Right lung (tissue), 10 donors: ENCODE measurements around the gene PIK3IP1. TPM values are rescaled to one million over a fixed set of nuclear protein-coding genes. Genes with fewer than 3 reads are reported as not detected.
A peak's percentile ranks its signal among the peaks of the same experiment; 100 is the strongest.
"Not testable (repeated sequence)": the region's sequence is repeated elsewhere in the genome, so short reads cannot be mapped to it uniquely, and the experiment has no call there.

Source experiments
- DNase-seq, 2 donors: peaks; one replicate each; pipeline ENCODE4 v3.0.0-alpha.2; 2013
- long read RNA-seq, 8 donors: transcript quantifications; one replicate each; lab custom pipeline, GENCODE V29; 2026
- polyA plus RNA-seq, 5 donors: library from polyadenylated mRNA; unstranded; fragments of 120-200 nt; gene quantifications; one replicate each; pipeline versions ENCODE4 v1.2.1 to v1.2.3, GENCODE V29; 2013; ENCODE audit warnings: inconsistent platforms in 1 of 5, low replicate concordance in 1 of 5; ENCODE audit not compliant: insufficient read length in 5 of 5, insufficient read depth in 1 of 5

The PIK3IP1 gene
- 10 to 100 TPM; 11.5 to 13.2 (median 12.0) TPM for polyA plus RNA-seq
- long read RNA-seq, donor 1, partial matches to known transcripts = 0 of 2 reads
- long read RNA-seq, donor 1, other reads (novel, unspliced or antisense) = 0 of 2 reads
- long read RNA-seq, donor 2, partial matches to known transcripts = 0 of 1 reads
- long read RNA-seq, donor 2, other reads (novel, unspliced or antisense) = 0 of 1 reads
- long read RNA-seq, donor 3, partial matches to known transcripts = 0 of 2 reads
- long read RNA-seq, donor 3, other reads (novel, unspliced or antisense) = 0 of 2 reads
- long read RNA-seq, donor 4, partial matches to known transcripts = 0 of 1 reads
- long read RNA-seq, donor 4, other reads (novel, unspliced or antisense) = 0 of 1 reads
- long read RNA-seq, donor 5, partial matches to known transcripts = 0 of 2 reads
- long read RNA-seq, donor 5, other reads (novel, unspliced or antisense) = 0 of 2 reads
- long read RNA-seq, donor 6, transcript PIK3IP1-201 (6 exons, 2,467 nt) = major isoform, 6 of 6 reads
- long read RNA-seq, donor 6, partial matches to known transcripts = 0 of 6 reads
- long read RNA-seq, donor 6, other reads (novel, unspliced or antisense) = 0 of 6 reads
- long read RNA-seq, donor 7, partial matches to known transcripts = 0 of 5 reads
- long read RNA-seq, donor 7, other reads (novel, unspliced or antisense) = 0 of 5 reads
- long read RNA-seq, donor 8 = 0 reads

- DNase-seq = peak; percentile 79 to 80
These were observed at the start of gene PIK3IP1 for GRCh38 chr22:31292236-31292989. Gene PIK3IP1 (minus strand): TSS chr22:31292488. CDS start chr22:31292344, 144 bp downstream.

- no peak for DNase-seq
These were observed 49.2 kb upstream of the PIK3IP1 start for GRCh38 chr22:31341386-31342088.

- DNase-seq = no peak
These were observed 48.5 kb upstream of the PIK3IP1 start for GRCh38 chr22:31340765-31341247.

- no peak for DNase-seq
These were observed 48.1 kb upstream of the PIK3IP1 start for GRCh38 chr22:31340360-31340759.

GRCh38 chr22:31339148-31339832 is 47.0 kb upstream of the PIK3IP1 start:
- DNase-seq = no peak

GRCh38 chr22:31337178-31337577 is 44.9 kb upstream of the PIK3IP1 start:
- DNase-seq = no peak

- no peak for DNase-seq
These were observed 42.0 kb upstream of the PIK3IP1 start for GRCh38 chr22:31334329-31334728.

GRCh38 chr22:31333641-31334040 is 41.4 kb upstream of the PIK3IP1 start:
- no peak for DNase-seq

- no peak for DNase-seq
These were observed 40.6 kb upstream of the PIK3IP1 start for GRCh38 chr22:31332886-31333285.

- DNase-seq = no peak
These were observed 39.7 kb upstream of the PIK3IP1 start for GRCh38 chr22:31332010-31332409.

GRCh38 chr22:31329453-31330215 is 37.3 kb upstream of the PIK3IP1 start:
- DNase-seq = no peak

GRCh38 chr22:31329029-31329428 is 36.7 kb upstream of the PIK3IP1 start:
- DNase-seq = no peak

- DNase-seq = no peak
These were observed 36.3 kb upstream of the PIK3IP1 start for GRCh38 chr22:31328544-31328960.

GRCh38 chr22:31327806-31328543 is 35.7 kb upstream of the PIK3IP1 start:
- no peak for DNase-seq

- DNase-seq = no peak
These were observed 34.6 kb upstream of the PIK3IP1 start for GRCh38 chr22:31326877-31327276.

GRCh38 chr22:31323578-31324550 is 31.6 kb upstream of the PIK3IP1 start:
- no peak for DNase-seq

- DNase-seq = peak; percentile 25 to 27
These were observed 29.1 kb upstream of the PIK3IP1 start for GRCh38 chr22:31321421-31321820.

GRCh38 chr22:31314220-31314619 is 21.9 kb upstream of the PIK3IP1 start:
- not testable (repeated sequence) for DNase-seq
